B cell (primary cell): Measurements from ENCODE around the gene SAC3D1. TPM values are rescaled to one million over a fixed set of nuclear protein-coding genes. Genes with fewer than 3 reads are reported as not detected.

Experiments
- ATAC-seq: fragments of 200-7000 bp; cut with Tn5 transposase; one replicate; pipeline ENCODE4 v1.10.0; 2021; ENCODE audit warnings: low read depth, mild to moderate bottlenecking, moderate number of reproducible peaks, moderate library complexity
- CTCF ChIA-PET: fragments of 350-600 bp; sonication (Branson Sonifier 250); formaldehyde crosslinking; loops from one replicate; lab custom pipeline; 2021; ENCODE audit warnings: antibody characterized with exemption, inconsistent platforms; lab: Charles Lee
- POLR2A ChIA-PET: fragments of 350-600 bp; sonication (Branson Sonifier 250); formaldehyde crosslinking; loops from one replicate; lab custom pipeline; 2021; ENCODE audit warnings: antibody characterized with exemption; lab: Charles Lee
- DNase-seq: peaks from one replicate; pipeline ENCODE4 v3.0.0; 2013
- H2AFZ ChIP-seq: 2 replicates; pipeline ENCODE4 v1.6.1; 2012; ENCODE audit warnings: mild to moderate bottlenecking, low read depth, low read length; ENCODE audit not compliant: insufficient read depth, poor library complexity, severe bottlenecking
- H3K27ac ChIP-seq, 2 donors: 1 replicate in 1 of 2; 2 replicates in 1 of 2; pipeline ENCODE4 v1.5.1; 2012 to 2013; ENCODE audit warnings: low read length in 2 of 2, mild to moderate bottlenecking in 2 of 2, moderate library complexity in 1 of 2
- H3K27me3 ChIP-seq, 4 experiments: fragments of 200-600 bp in 1 of 4; sonication (generic) in 1 of 4; replicated peaks in 1 of 4; 1 replicate in 2 of 4; 2 replicates in 2 of 4; pipeline versions ENCODE4 v1.6.1 to v1.7.0; 2013 to 2016; ENCODE audit warnings: low read length in 3 of 4, mild to moderate bottlenecking in 2 of 4, mixed read lengths in 1 of 4, moderate library complexity in 1 of 4; ENCODE audit not compliant: insufficient read depth in 4 of 4, control insufficient read depth in 3 of 4; ENCODE audit errors: control extremely low read depth in 1 of 4
- H3K36me3 ChIP-seq, 2 experiments: replicated peaks in 1 of 2; 1 replicate in 1 of 2; 2 replicates in 1 of 2; pipeline versions ENCODE4 v1.6.1 to v1.7.1; 2013; ENCODE audit warnings: low read length in 1 of 2; ENCODE audit not compliant: insufficient read depth in 2 of 2, control insufficient read depth in 1 of 2; ENCODE audit errors: control extremely low read depth in 1 of 2, extremely low read depth in 1 of 2
- H3K4me1 ChIP-seq, 2 donors: fragments of 200-600 bp in 1 of 2; sonication (generic) in 1 of 2; 1 replicate in 1 of 2; 2 replicates in 1 of 2; pipeline versions ENCODE4 v1.5.1 to v1.6.1; 2013 to 2017; ENCODE audit warnings: low read length in 2 of 2; ENCODE audit not compliant: control insufficient read depth in 2 of 2, insufficient read depth in 2 of 2
- H3K4me2 ChIP-seq: replicated peaks from 2 replicates; pipeline ENCODE3; 2012; ENCODE audit warnings: mild to moderate bottlenecking, low read depth, low read length; ENCODE audit not compliant: poor library complexity, severe bottlenecking
- H3K4me3 ChIP-seq, 5 experiments: fragments of 200-600 bp in 1 of 5; sonication (generic) in 1 of 5; 1 replicate in 3 of 5; 2 replicates in 2 of 5; pipeline versions ENCODE4 v1.5.1 to v1.7.0; 2011 to 2016; ENCODE audit warnings: low read length in 4 of 5, mild to moderate bottlenecking in 4 of 5, low read depth in 2 of 5, control low read depth in 1 of 5, moderate library complexity in 1 of 5; ENCODE audit not compliant: insufficient read depth in 1 of 5; ENCODE audit errors: control extremely low read depth in 1 of 5, extremely low read depth in 1 of 5
- H3K79me2 ChIP-seq: fragments of 200-600 bp; sonication (generic); one replicate; pipeline ENCODE4 v1.6.0; 2016; ENCODE audit warnings: low read length; ENCODE audit not compliant: control insufficient read depth, insufficient read depth
- H3K9ac ChIP-seq: fragments of 200-600 bp; sonication (generic); 2 replicates; pipeline ENCODE4 v1.6.1; 2017; ENCODE audit warnings: mild to moderate bottlenecking, low read length, moderate library complexity
- H3K9me3 ChIP-seq, 3 donors: one replicate each; pipeline versions ENCODE4 v1.6.1 to v1.7.1; 2013; ENCODE audit warnings: low read length in 2 of 3; ENCODE audit not compliant: control insufficient read depth in 2 of 3, insufficient read depth in 1 of 3; ENCODE audit errors: control extremely low read depth in 1 of 3
- H4K20me1 ChIP-seq: 2 replicates; pipeline ENCODE4 v1.6.0; 2012; ENCODE audit warnings: mild to moderate bottlenecking, low read length; ENCODE audit not compliant: insufficient read depth, control insufficient read depth, poor library complexity, severe bottlenecking
- H3K27ac Mint-ChIP-seq: one replicate; pipeline ENCODE4 v1.8.0; 2021; ENCODE audit warnings: mixed read lengths
- H3K27me3 Mint-ChIP-seq: one replicate; pipeline ENCODE4 v1.8.0; 2021; ENCODE audit warnings: mixed read lengths
- H3K4me1 Mint-ChIP-seq: one replicate; pipeline ENCODE4 v1.8.0; 2021; ENCODE audit warnings: mixed read lengths
- H3K4me3 Mint-ChIP-seq: one replicate; pipeline ENCODE4 v1.8.0; 2021; ENCODE audit warnings: mixed read lengths
- H3K9me3 Mint-ChIP-seq: one replicate; pipeline ENCODE4 v1.8.0; 2022; ENCODE audit warnings: mixed read lengths; ENCODE audit not compliant: insufficient read depth
- EZH2 ChIP-seq: IDR thresholded peaks from 2 replicates; pipeline ENCODE4 v1.6.1; 2012; ENCODE audit warnings: borderline replicate concordance, low read depth, mild to moderate bottlenecking, moderate library complexity, low read length; ENCODE audit not compliant: insufficient read depth, poor library complexity, severe bottlenecking
- WGBS: methylation state at CpG from one replicate; pipeline ENCODE4 v1.1.5; 2013; ENCODE audit warnings: missing lambda C conversion rate; ENCODE audit not compliant: insufficient coverage; 5-methylcytosine and 5-hydroxymethylcytosine counted together
- intact Hi-C: fragments of 100-400 bp; cut with micrococcal nuclease; formaldehyde crosslinking; loops from one replicate; pipeline ENCODE4 v1.10.0; 2022
- polyA plus RNA-seq: library from polyadenylated mRNA; depleted of rRNA; stranded (reverse); fragments of >200 nt; gene quantifications from 2 replicates; pipeline ENCODE4 v1.2.3, GENCODE V29; 2012
- total RNA-seq, 2 donors: library from RNA; stranded (reverse); fragments of 120-200 nt in 1 of 2; gene quantifications; 1 replicate in 1 of 2; 2 replicates in 1 of 2; pipeline versions ENCODE4 v1.2.3 to v1.2.4, GENCODE V29; 2013 to 2022
- TF ChIP-seq, protein P1 (sequence below): fragments of 200-600 bp; IDR thresholded peaks from one replicate; pipeline ENCODE4 v1.8.0; 2022; ENCODE audit warnings: antibody characterized with exemption, mild to moderate bottlenecking

The SAC3D1 gene
- total and polyA plus RNA-seq, 2 donors (not counting 1 experiment from before 2014, with no cell fraction given) = 5.9 to 6.0 TPM

GRCh38 chr11:65017937-65018336 lies 23.1 kb upstream of the SAC3D1 start:
- ATAC-seq = no peak
- Mint-ChIP-seq H3K9me3 (no peaks in the 10 kb centered on the region), H3K27me3 (no peaks in the 10 kb centered on the region), H3K4me3 (no peak overlapping the region), H3K4me1 (peaks cover 21% of the 10 kb centered on the region), H3K27ac (no peak overlapping the region)
- ChIA-PET POLR2A (interaction anchor here (1.0 kb wide), 1 partner anchor 9 kb away, joined by 3 read pairs; the partner anchor contains the start of gene SNX15), CTCF (interaction anchor here (1.0 to 1.2 kb wide), 2 partner anchors 9 to 312 kb away, joined by 3 read pairs; no protein-coding TSS in a partner anchor)
- H3K36me3 ChIP-seq = peaks cover 0 to 29% of the 10 kb centered on the region in 2 experiments
- WGBS = 97% methylated on average over 5 of the region's 6 CpGs
- no peak for TF ChIP-seq EZH2
- TF ChIP-seq, protein P1, sequence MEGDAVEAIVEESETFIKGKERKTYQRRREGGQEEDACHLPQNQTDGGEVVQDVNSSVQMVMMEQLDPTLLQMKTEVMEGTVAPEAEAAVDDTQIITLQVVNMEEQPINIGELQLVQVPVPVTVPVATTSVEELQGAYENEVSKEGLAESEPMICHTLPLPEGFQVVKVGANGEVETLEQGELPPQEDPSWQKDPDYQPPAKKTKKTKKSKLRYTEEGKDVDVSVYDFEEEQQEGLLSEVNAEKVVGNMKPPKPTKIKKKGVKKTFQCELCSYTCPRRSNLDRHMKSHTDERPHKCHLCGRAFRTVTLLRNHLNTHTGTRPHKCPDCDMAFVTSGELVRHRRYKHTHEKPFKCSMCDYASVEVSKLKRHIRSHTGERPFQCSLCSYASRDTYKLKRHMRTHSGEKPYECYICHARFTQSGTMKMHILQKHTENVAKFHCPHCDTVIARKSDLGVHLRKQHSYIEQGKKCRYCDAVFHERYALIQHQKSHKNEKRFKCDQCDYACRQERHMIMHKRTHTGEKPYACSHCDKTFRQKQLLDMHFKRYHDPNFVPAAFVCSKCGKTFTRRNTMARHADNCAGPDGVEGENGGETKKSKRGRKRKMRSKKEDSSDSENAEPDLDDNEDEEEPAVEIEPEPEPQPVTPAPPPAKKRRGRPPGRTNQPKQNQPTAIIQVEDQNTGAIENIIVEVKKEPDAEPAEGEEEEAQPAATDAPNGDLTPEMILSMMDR = no peak
- no peak overlapping the region for H3K4me3 ChIP-seq
- intact Hi-C loops = no loop called here
- H3K9ac ChIP-seq = no peak overlapping the region
- no peaks in the 10 kb centered on the region for H4K20me1 ChIP-seq
- no peak overlapping the region for H3K4me2 ChIP-seq
- H3K79me2 ChIP-seq = peaks cover 35% of the 10 kb centered on the region
- no peaks in the 10 kb centered on the region for H3K9me3 ChIP-seq
- no peak overlapping the region for H3K27ac ChIP-seq
- no peaks in the 10 kb centered on the region for H3K27me3 ChIP-seq
- peaks cover 8 to 32% of the 10 kb centered on the region in 2 donors for H3K4me1 ChIP-seq
- no peak overlapping the region for H2AFZ ChIP-seq
- no peak for DNase-seq

DNA sequence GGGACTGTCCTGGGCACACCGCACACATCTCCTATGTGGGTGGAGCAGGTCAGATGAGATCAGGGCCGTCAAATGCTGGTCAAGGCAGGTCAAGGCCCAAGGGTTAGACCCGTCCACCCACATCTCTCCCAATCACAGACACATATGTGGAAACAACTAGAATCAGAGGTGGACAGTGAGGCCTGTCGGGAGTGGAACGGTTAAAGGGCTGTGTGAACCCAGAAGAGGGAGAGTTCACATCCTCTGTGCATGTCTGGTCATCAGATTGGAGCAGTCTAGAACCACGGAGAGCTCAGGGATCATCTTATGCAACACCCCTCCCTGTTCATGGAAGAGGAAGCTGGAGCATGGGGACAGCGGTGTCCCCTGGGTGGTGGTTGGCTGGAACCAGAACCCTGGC lies 21.2 kb upstream of the SAC3D1 start:
- no peaks in the 10 kb centered on the region for H4K20me1 ChIP-seq
- intact Hi-C loops = no loop called here
- no peak overlapping the region for H3K27ac Mint-ChIP-seq
- peaks cover 1 to 23% of the 10 kb centered on the region in 2 donors for H3K4me1 ChIP-seq
- H3K27ac ChIP-seq = no peak overlapping the region
- DNase-seq (no peak), ATAC-seq (no peak)
- H3K36me3 ChIP-seq = peaks cover 0 to 29% of the 10 kb centered on the region in 2 experiments
- H3K27me3 ChIP-seq = no peaks in the 10 kb centered on the region
- H3K9me3 Mint-ChIP-seq = no peaks in the 10 kb centered on the region
- H3K27me3 Mint-ChIP-seq = no peaks in the 10 kb centered on the region
- H2AFZ ChIP-seq = no peak overlapping the region
- CTCF ChIA-PET = no interaction called here
- no peaks in the 10 kb centered on the region for H3K9me3 ChIP-seq
- peaks cover 12% of the 10 kb centered on the region for H3K4me1 Mint-ChIP-seq
- H3K4me3 Mint-ChIP-seq = no peak overlapping the region
- H3K9ac ChIP-seq = no peak overlapping the region
- no peak for TF ChIP-seq EZH2
- TF ChIP-seq, protein P1 = no peak
- peaks cover 35% of the 10 kb centered on the region for H3K79me2 ChIP-seq
- 100% methylated on average over 4 of the region's 7 CpGs for WGBS
- POLR2A ChIA-PET = no interaction called here
- H3K4me2 ChIP-seq = no peak overlapping the region
- no peak overlapping the region for H3K4me3 ChIP-seq
